ENCODE results near the gene TXLNG. TPM values are rescaled to one million over a fixed set of nuclear protein-coding genes. Genes with fewer than 3 reads are reported as not detected.

TXLNG gene
- total and polyA plus RNA-seq, 2 of the 13 experiments (the other 11 are each of a cell fraction or from before 2014, with no cell fraction given) = 13.1 to 15.5 TPM

GRCh38 chrX:16882702-16883486, 96.6 kb downstream of the TXLNG start (continued):
- no peak for TF ChIP-seq ZNF337 (CRISPR knock-in tag; IDR thresholded peaks at IDR 0.05; ENCODE audit: borderline replicate concordance, low read depth)
- TF ChIP-seq TOPORS (CRISPR knock-in tag; IDR thresholded peaks at IDR 0.05) = no peak
- no peak for TF ChIP-seq IKZF4 (CRISPR knock-in tag; IDR thresholded peaks at IDR 0.05; ENCODE audit: borderline replicate concordance, low read depth, not compliant biosample characterization)
- no peak for TF ChIP-seq ZMYM2 (CRISPR knock-in tag; IDR thresholded peaks at IDR 0.05)
- peak; percentile 84 for TF ChIP-seq ZNF263 (CRISPR knock-in tag; IDR thresholded peaks at IDR 0.05)
- no peak for TF ChIP-seq ZNF839 (CRISPR knock-in tag; IDR thresholded peaks at IDR 0.05; ENCODE audit: borderline replicate concordance)
- no peak for TF ChIP-seq SIX4 (CRISPR knock-in tag; IDR thresholded peaks at IDR 0.05)
- TF ChIP-seq CCDC6 (CRISPR knock-in tag; IDR thresholded peaks at IDR 0.05) = no peak
- TF ChIP-seq EEA1 (CRISPR knock-in tag; IDR thresholded peaks at IDR 0.05; ENCODE audit: borderline replicate concordance) = no peak
- TF ChIP-seq PAX8 (CRISPR knock-in tag; IDR thresholded peaks at IDR 0.05; ENCODE audit: borderline replicate concordance) = no peak
- TF ChIP-seq ZNF704 (CRISPR knock-in tag; IDR thresholded peaks at IDR 0.05; ENCODE audit: borderline replicate concordance) = no peak
- TF ChIP-seq SALL2 (CRISPR knock-in tag; IDR thresholded peaks at IDR 0.05) = no peak
- TF ChIP-seq MAFF (IDR thresholded peaks at IDR 0.05; ENCODE audit: low read depth, low read length) = peak; percentile 26; the same call in 1 of the 2 replicates
- no peak for TF ChIP-seq CEBPB (IDR thresholded peaks at IDR 0.05; ENCODE audit: borderline replicate concordance, low read depth, low read length)
- TF ChIP-seq HNRNPL (IDR thresholded peaks at IDR 0.05; ENCODE audit: low read depth, low read length) = 0 out of 2 replicates have a peak, but pooled peaks have one; percentile 33
- TF ChIP-seq ZNF501 (CRISPR knock-in tag; IDR thresholded peaks at IDR 0.05) = 0 out of 2 replicates have a peak, but pooled peaks have one; percentile 11
- TF ChIP-seq MAFK (conservative IDR thresholded peaks at IDR 0.05 in 1 of 2, IDR thresholded peaks at IDR 0.05 in 1 of 2; ENCODE audit: low read length in 2 of 2) = peak; percentile 11 to 42; a peak in 2 of 4 replicates
- no peak for TF ChIP-seq HNRNPK (IDR thresholded peaks at IDR 0.05; ENCODE audit: low read depth, low read length, poor library complexity, severe bottlenecking)
- no peak for TF ChIP-seq ZNF646 (CRISPR knock-in tag; IDR thresholded peaks at IDR 0.05)
- TF ChIP-seq ZBTB21 (CRISPR knock-in tag; IDR thresholded peaks at IDR 0.05) = no peak
- no peak for TF ChIP-seq ZNF576 (CRISPR knock-in tag; IDR thresholded peaks at IDR 0.05)
